Measurements from ENCODE around the gene CSPG4. TPM values are rescaled to one million over a fixed set of nuclear protein-coding genes. Genes with fewer than 3 reads are reported as not detected.

Gene CSPG4
- total and polyA plus RNA-seq, 9 donors, result 3.3 to 30.0 (median 5.2) TPM

- no peaks in the 10 kb centered on the region for H3K27me3 ChIP-seq
- TF ChIP-seq POLR2A (IDR thresholded peaks at IDR 0.05) (no peak), CTCF (IDR thresholded peaks at IDR 0.05) (no peak), EP300 (IDR thresholded peaks at IDR 0.05) (no peak)
- peak in 1 of 5 donors; percentile 34 for DNase-seq
- peaks cover 4% of the 10 kb centered on the region for H3K4me1 ChIP-seq (ENCODE audit: insufficient read depth)
- 69 to 83% (median 81%) methylated on average over 20 of the region's 20 CpGs for WGBS, 3 donors
- intact Hi-C loops (cut with DNase I), result loop anchor here in 2 of 4 donors (5.0 kb wide), 1 partner anchor 75 kb away; no protein-coding TSS in a partner anchor
- H3K9me3 ChIP-seq, result no peaks in the 10 kb centered on the region
- H3K36me3 ChIP-seq, result no peaks in the 10 kb centered on the region
- H3K4me3 ChIP-seq, result no peak overlapping the region
- no peak overlapping the region for H3K27ac ChIP-seq
These were observed 14.4 kb upstream of the CSPG4 start for GRCh38 chr15:75727031-75727531.

DNA sequence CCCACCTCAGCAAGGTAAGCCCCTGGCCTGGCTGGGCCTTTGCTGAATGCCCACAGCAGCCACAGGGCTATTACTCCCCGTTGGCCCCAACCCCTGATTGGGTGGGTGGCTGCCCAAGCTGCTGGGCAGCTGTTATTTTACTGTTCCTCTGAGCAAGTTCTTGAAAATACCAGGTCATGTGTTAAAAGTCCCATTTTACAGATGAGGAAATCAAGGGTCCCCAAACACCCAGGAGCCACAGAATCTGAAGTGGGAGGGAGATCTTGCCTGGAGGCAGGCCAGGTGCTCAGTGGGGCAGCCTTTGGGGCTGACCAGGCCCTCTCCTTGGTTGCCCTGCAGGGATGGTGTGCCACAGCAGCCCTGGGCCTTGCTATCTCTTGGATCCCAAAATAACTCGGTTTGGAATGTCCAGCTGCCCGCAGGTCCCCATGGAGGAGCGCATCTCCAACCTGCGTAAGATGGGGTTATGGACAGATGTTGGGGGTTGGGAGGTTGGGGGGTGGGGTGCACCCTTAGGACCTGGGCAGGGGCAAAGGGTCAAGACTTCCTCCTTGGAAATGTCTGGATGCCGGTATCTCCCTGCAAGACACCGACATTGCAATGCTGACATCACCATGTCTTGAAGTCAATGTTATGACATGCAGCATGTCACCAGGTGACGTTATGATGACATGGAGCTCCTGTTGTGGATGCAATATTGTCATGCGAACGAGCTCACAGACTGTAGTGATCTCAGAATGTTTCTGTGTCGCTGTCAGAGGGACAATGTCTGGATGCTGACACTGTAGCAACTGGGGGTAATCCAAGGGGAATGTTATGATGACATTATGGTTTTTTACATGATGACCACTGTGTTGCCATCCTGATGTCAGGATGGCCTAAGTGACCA lies 13.3 kb upstream of the CSPG4 start:
- intact Hi-C loops (cut with DNase I), result loop anchor here in 2 of 4 donors (5.0 kb wide), 1 partner anchor 76 kb away; no protein-coding TSS in a partner anchor
- WGBS, 3 donors, result 63 to 70% (median 66%) methylated on average over 11 of the region's 11 CpGs
- Histone ChIP-seq H3K4me1 (ENCODE audit: insufficient read depth) (peaks cover 4% of the 10 kb centered on the region), H3K36me3 (no peaks in the 10 kb centered on the region), H3K27me3 (no peaks in the 10 kb centered on the region), H3K27ac (no peak overlapping the region), H3K4me3 (no peak overlapping the region), H3K9me3 (no peaks in the 10 kb centered on the region)
- TF ChIP-seq POLR2A (IDR thresholded peaks at IDR 0.05) (no peak), EP300 (IDR thresholded peaks at IDR 0.05) (no peak), CTCF (IDR thresholded peaks at IDR 0.05) (no peak)
- DNase-seq, result peak in 1 of 5 donors; percentile 33

GRCh38 chr15:75725006-75725718 lies 12.5 kb upstream of the CSPG4 start:
- Histone ChIP-seq H3K9me3 (no peaks in the 10 kb centered on the region), H3K4me3 (no peak overlapping the region), H3K4me1 (ENCODE audit: insufficient read depth) (peaks cover 4% of the 10 kb centered on the region), H3K27ac (no peak overlapping the region), H3K27me3 (no peaks in the 10 kb centered on the region), H3K36me3 (no peaks in the 10 kb centered on the region)
- intact Hi-C loops (cut with DNase I), result loop anchor here in 2 of 4 donors (5.0 kb wide), 1 partner anchor 77 kb away; no protein-coding TSS in a partner anchor
- WGBS, 3 donors, result 83 to 93% (median 92%) methylated on average over 14 to 15 of the region's 15 CpGs
- DNase-seq, result peak in 2 of 5 donors; percentile 23 to 34
- TF ChIP-seq CTCF (IDR thresholded peaks at IDR 0.05), result no peak
- TF ChIP-seq POLR2A (IDR thresholded peaks at IDR 0.05), result no peak
- TF ChIP-seq EP300 (IDR thresholded peaks at IDR 0.05), result no peak

- no peak for TF ChIP-seq POLR2A (IDR thresholded peaks at IDR 0.05)
- no peak for TF ChIP-seq CTCF (IDR thresholded peaks at IDR 0.05)
- no peak for TF ChIP-seq EP300 (IDR thresholded peaks at IDR 0.05)
- intact Hi-C loops (cut with DNase I), result no loop called here
- WGBS, 3 donors, result 18 to 20% (median 20%) methylated on average over 9 of the region's 9 CpGs
- DNase-seq, result peak; percentile 84 to 95 (median 90)
- H3K27ac ChIP-seq, result no peak overlapping the region
- no peaks in the 10 kb centered on the region for H3K9me3 ChIP-seq
- H3K4me1 ChIP-seq (ENCODE audit: insufficient read depth), result peaks cover 4% of the 10 kb centered on the region
- no peaks in the 10 kb centered on the region for H3K36me3 ChIP-seq
- H3K4me3 ChIP-seq, result no peak overlapping the region
- H3K27me3 ChIP-seq, result no peaks in the 10 kb centered on the region
These were observed 11.4 kb upstream of the CSPG4 start for GRCh38 chr15:75723847-75724660.

All from ovary (tissue), 9 donors.